Measurements from ENCODE around the gene TNFRSF6B.
"Not testable (repeated sequence)": the region's sequence is repeated elsewhere in the genome, so short reads cannot be mapped to it uniquely, and the experiment has no call there.

DNA sequence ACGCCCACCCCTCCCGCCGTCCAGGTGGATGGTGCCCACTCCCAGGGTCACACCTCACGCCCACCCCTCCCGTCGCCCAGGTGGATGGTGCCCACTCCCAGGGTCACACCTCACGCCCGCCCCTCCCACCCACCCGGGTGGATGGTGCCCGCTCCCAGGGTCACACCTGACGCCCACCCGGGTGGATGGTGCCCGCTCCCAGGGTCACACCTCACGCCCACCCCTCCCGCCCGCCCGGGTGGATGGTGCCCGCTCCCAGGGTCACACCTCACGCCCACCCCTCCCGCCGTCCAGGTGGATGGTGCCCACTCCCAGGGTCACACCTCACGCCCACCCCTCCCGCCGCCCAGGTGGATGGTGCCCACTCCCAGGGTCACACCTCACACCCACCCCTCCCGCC is 46.0 kb upstream of the TNFRSF6B start:
- TF ChIP-seq, protein P1, sequence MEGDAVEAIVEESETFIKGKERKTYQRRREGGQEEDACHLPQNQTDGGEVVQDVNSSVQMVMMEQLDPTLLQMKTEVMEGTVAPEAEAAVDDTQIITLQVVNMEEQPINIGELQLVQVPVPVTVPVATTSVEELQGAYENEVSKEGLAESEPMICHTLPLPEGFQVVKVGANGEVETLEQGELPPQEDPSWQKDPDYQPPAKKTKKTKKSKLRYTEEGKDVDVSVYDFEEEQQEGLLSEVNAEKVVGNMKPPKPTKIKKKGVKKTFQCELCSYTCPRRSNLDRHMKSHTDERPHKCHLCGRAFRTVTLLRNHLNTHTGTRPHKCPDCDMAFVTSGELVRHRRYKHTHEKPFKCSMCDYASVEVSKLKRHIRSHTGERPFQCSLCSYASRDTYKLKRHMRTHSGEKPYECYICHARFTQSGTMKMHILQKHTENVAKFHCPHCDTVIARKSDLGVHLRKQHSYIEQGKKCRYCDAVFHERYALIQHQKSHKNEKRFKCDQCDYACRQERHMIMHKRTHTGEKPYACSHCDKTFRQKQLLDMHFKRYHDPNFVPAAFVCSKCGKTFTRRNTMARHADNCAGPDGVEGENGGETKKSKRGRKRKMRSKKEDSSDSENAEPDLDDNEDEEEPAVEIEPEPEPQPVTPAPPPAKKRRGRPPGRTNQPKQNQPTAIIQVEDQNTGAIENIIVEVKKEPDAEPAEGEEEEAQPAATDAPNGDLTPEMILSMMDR (IDR thresholded peaks at IDR 0.05 in 8 of 11, conservative IDR thresholded peaks at IDR 0.05 in 3 of 11): not testable (repeated sequence)
- not testable (repeated sequence) for TF ChIP-seq POLR2A, POLR2AphosphoS5 (IDR thresholded peaks at IDR 0.05)
